PC-3 (cell line): ENCODE data around the gene HIPK3. TPM values are rescaled to one million over a fixed set of nuclear protein-coding genes. Genes with fewer than 3 reads are reported as not detected.

Source experiments
- ATAC-seq: fragments of 200-7000 bp; cut with Tn5 transposase; 2 replicates; pipeline ENCODE4 v1.9.1; 2020; ENCODE audit warnings: mild to moderate bottlenecking, moderate library complexity
- BruUV-seq: library from RNA; stranded (reverse); fragments of 400-500 nt; replicated peaks from 2 replicates; lab custom pipeline; 2021; lab: Mats Ljungman, UMichigan
- CTCF ChIA-PET: fragments of 300-600 bp; sonication (Branson Sonifier 250); formaldehyde crosslinking; loops from one replicate; lab custom pipeline; 2022; ENCODE audit warnings: antibody characterized with exemption; lab: Charles Lee
- POLR2A ChIA-PET: fragments of 300-600 bp; sonication (Branson Sonifier 250); formaldehyde crosslinking; loops from one replicate; lab custom pipeline; 2022; ENCODE audit warnings: antibody characterized with exemption; ENCODE audit not compliant: unreplicated experiment; lab: Charles Lee
- DNase-seq: peaks from one replicate; pipeline ENCODE4 v3.0.0-alpha.2; 2015
- H2AFZ ChIP-seq: fragments of 300-600 bp; sonication (generic); 2 replicates; pipeline ENCODE4 v1.6.0; 2016; ENCODE audit warnings: antibody characterized with exemption, low read length
- H3F3A ChIP-seq: fragments of 300-600 bp; sonication (generic); one replicate; pipeline ENCODE4 v1.6.0; 2017; ENCODE audit warnings: antibody characterized with exemption, low read length, control low read depth, mild to moderate bottlenecking; ENCODE audit not compliant: unreplicated experiment
- H3K27ac ChIP-seq: fragments of 300-600 bp; sonication (generic); 2 replicates; pipeline ENCODE4 v1.5.1; 2016; ENCODE audit warnings: mild to moderate bottlenecking, low read length
- H3K27me3 ChIP-seq: fragments of 300-600 bp; sonication (generic); 2 replicates; pipeline ENCODE4 v1.6.1; 2016; ENCODE audit warnings: low read length, mixed read lengths
- H3K36me3 ChIP-seq: fragments of 300-600 bp; sonication (generic); 2 replicates; pipeline ENCODE4 v1.6.1; 2016; ENCODE audit warnings: low read depth, mixed run types, low read length, mixed read lengths
- H3K4me1 ChIP-seq: fragments of 300-600 bp; sonication (generic); 2 replicates; pipeline ENCODE4 v1.5.1; 2016; ENCODE audit warnings: low read length; ENCODE audit not compliant: insufficient read depth
- H3K4me2 ChIP-seq: fragments of 300-600 bp; sonication (generic); 2 replicates; pipeline ENCODE4 v1.6.0; 2016; ENCODE audit warnings: low read length
- H3K4me3 ChIP-seq: fragments of 300-600 bp; sonication (generic); 2 replicates; pipeline ENCODE4 v1.5.1; 2016; ENCODE audit warnings: mild to moderate bottlenecking, low read length, mixed read lengths
- H3K79me2 ChIP-seq: fragments of 300-600 bp; sonication (generic); 2 replicates; pipeline ENCODE4 v1.6.1; 2017; ENCODE audit warnings: low read length, mixed read lengths
- H3K9ac ChIP-seq: fragments of 300-600 bp; sonication (generic); 2 replicates; pipeline ENCODE4 v1.6.0; 2016; ENCODE audit warnings: mild to moderate bottlenecking, low read length
- H3K9me2 ChIP-seq: fragments of 300-600 bp; sonication (generic); replicated peaks from 2 replicates; pipeline ENCODE4 v1.6.1; 2016; ENCODE audit warnings: mixed run types, low read length, mixed read lengths
- H3K9me3 ChIP-seq: fragments of 300-600 bp; sonication (generic); 2 replicates; pipeline ENCODE4 v1.6.1; 2016; ENCODE audit warnings: low read length, mixed read lengths
- H4K20me1 ChIP-seq: fragments of 300-600 bp; sonication (generic); 2 replicates; pipeline ENCODE4 v1.6.1; 2016; ENCODE audit warnings: low read length, mixed read lengths
- CTCF ChIP-seq: fragments of 300-600 bp; sonication (generic); conservative IDR thresholded peaks from 2 replicates; pipeline ENCODE4 v1.5.1; 2017; ENCODE audit warnings: antibody characterized with exemption, low read depth, mild to moderate bottlenecking, low read length
- EZH2 ChIP-seq: fragments of 300-600 bp; sonication (generic); IDR thresholded peaks from one replicate; pipeline ENCODE4 v1.6.1; 2017; ENCODE audit warnings: antibody characterized with exemption, mild to moderate bottlenecking, low read length; ENCODE audit not compliant: unreplicated experiment
- EZH2phosphoT487 ChIP-seq: fragments of 300-600 bp; sonication (generic); IDR thresholded peaks from 2 replicates; pipeline ENCODE4 v1.6.1; 2018; ENCODE audit warnings: mild to moderate bottlenecking, antibody characterized with exemption, low read length, borderline replicate concordance
- intact Hi-C: fragments of 100-400 bp; cut with micrococcal nuclease; formaldehyde crosslinking; loops from 2 replicates; pipeline ENCODE4 v1.9.0; 2023
- total RNA-seq: library from RNA; depleted of rRNA; stranded (reverse); fragments of >200 nt; gene quantifications from 2 replicates; pipeline ENCODE4 v1.2.3, GENCODE V29; 2014

Gene HIPK3
- total RNA-seq, 1 experiment from 2014 or later = 19.4 TPM

- no peak for ATAC-seq
- ChIA-PET CTCF (no interaction called here), POLR2A (no interaction called here)
Measured at GRCh38 chr11:33248416-33248971, 8.7 kb upstream of the HIPK3 start.

GRCh38 chr11:33256031-33256812 lies 959 bp upstream of the HIPK3 start:
- ChIA-PET POLR2A (no interaction called here), CTCF (no interaction called here)
- Histone ChIP-seq H3K27ac (0 out of 2 replicates have a peak overlapping the region, but pooled peaks have one; percentile 2), H3F3A (no peaks in the 10 kb centered on the region), H3K9me3 (no peaks in the 10 kb centered on the region), H3K36me3 (no peaks in the 10 kb centered on the region), H3K4me3 (peak overlapping the region; percentile 84), H3K79me2 (peaks cover 38% of the 10 kb centered on the region), H3K4me1 (peaks cover 18% of the 10 kb centered on the region), H4K20me1 (peaks cover 20% of the 10 kb centered on the region), H3K4me2 (peak overlapping the region; percentile 90), H2AFZ (peak overlapping the region; percentile 88), H3K27me3 (no peaks in the 10 kb centered on the region), H3K9me2 (no peaks in the 10 kb centered on the region), H3K9ac (peak overlapping the region; percentile 99)
- intact Hi-C loops = loop anchor here (5.0 kb wide), 2 partner anchors 89 to 431 kb away; no protein-coding TSS in a partner anchor
- TF ChIP-seq EZH2phosphoT487 (no peak), CTCF (no peak), EZH2 (no peak)
- TSS peak; percentile 83 for BruUV-seq
- no peak for DNase-seq
- no peak for ATAC-seq

More at GRCh38 chr11:33248416-33248971, 8.7 kb upstream of the HIPK3 start:
- Histone ChIP-seq H3K27ac (no peak overlapping the region), H3F3A (no peaks in the 10 kb centered on the region), H3K79me2 (no peaks in the 10 kb centered on the region), H3K36me3 (no peaks in the 10 kb centered on the region), H3K9me3 (no peaks in the 10 kb centered on the region), H3K9ac (no peak overlapping the region), H3K9me2 (no peaks in the 10 kb centered on the region), H2AFZ (no peak overlapping the region), H3K4me1 (no peaks in the 10 kb centered on the region), H3K4me2 (no peak overlapping the region), H3K4me3 (no peak overlapping the region), H3K27me3 (no peaks in the 10 kb centered on the region), H4K20me1 (no peaks in the 10 kb centered on the region)
- no TSS peak for BruUV-seq
- no peak for TF ChIP-seq EZH2
- no peak for TF ChIP-seq CTCF
- TF ChIP-seq EZH2phosphoT487 = no peak
- no peak for DNase-seq
- intact Hi-C loops = no loop called here

GRCh38 chr11:33256813-33257159 lies 395 bp upstream of the HIPK3 start:
- no TSS peak for BruUV-seq
- H3K9ac ChIP-seq = peak overlapping the region; percentile 99
- peaks cover 20% of the 10 kb centered on the region for H4K20me1 ChIP-seq
- H3K9me2 ChIP-seq = no peaks in the 10 kb centered on the region
- TF ChIP-seq EZH2phosphoT487 (no peak), EZH2 (no peak), CTCF (no peak)
- peaks cover 43% of the 10 kb centered on the region for H3K79me2 ChIP-seq
- H3F3A ChIP-seq = no peaks in the 10 kb centered on the region
- ATAC-seq = no peak
- ChIA-PET POLR2A (no interaction called here), CTCF (interaction anchor here (0.9 kb wide), 1 partner anchor 23 kb away, joined by 3 read pairs; no protein-coding TSS in a partner anchor)
- no peaks in the 10 kb centered on the region for H3K27me3 ChIP-seq
- peak overlapping the region; percentile 84 for H3K4me3 ChIP-seq
- DNase-seq = no peak
- peak overlapping the region; percentile 90 for H3K4me2 ChIP-seq
- 0 out of 2 replicates have a peak overlapping the region, but pooled peaks have one; percentile 2 for H3K27ac ChIP-seq
- intact Hi-C loops = loop anchor here (5.0 kb wide), 2 partner anchors 89 to 431 kb away; no protein-coding TSS in a partner anchor
- H3K4me1 ChIP-seq = peaks cover 18% of the 10 kb centered on the region
- no peaks in the 10 kb centered on the region for H3K9me3 ChIP-seq
- peak overlapping the region; percentile 88 for H2AFZ ChIP-seq
- no peaks in the 10 kb centered on the region for H3K36me3 ChIP-seq
